ENCODE data around the gene CYP4A22.
"Not testable (repeated sequence)": the region's sequence is repeated elsewhere in the genome, so short reads cannot be mapped to it uniquely, and the experiment has no call there.

CYP4A22 gene

DNA sequence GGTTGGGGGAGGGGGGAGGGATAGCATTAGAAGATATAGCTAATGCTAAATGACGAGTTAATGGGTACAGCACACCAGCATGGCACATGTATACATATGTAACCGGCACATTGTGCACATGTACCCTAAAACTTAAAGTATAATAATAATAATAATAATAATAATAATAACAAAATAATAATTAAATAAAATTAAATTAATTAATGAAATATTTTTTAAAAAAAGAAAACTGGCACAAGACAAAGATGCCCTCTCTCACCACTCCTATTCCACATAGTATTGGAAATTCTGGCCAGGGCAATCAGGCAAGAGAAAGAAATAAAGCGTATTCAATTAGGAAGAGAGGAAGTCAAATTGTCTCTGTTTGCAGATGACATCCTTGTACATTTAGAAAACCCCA lies 20.7 kb downstream of the CYP4A22 start:
- H3K4me3 ChIP-seq (ENCODE audit: low read depth, low read length); DNase-seq (ENCODE audit: low read depth): not testable (repeated sequence)

- DNase-seq (ENCODE audit: low read depth): no peak
These were observed 23.5 kb downstream of the CYP4A22 start for GRCh38 chr1:47160716-47161115.

DNA sequence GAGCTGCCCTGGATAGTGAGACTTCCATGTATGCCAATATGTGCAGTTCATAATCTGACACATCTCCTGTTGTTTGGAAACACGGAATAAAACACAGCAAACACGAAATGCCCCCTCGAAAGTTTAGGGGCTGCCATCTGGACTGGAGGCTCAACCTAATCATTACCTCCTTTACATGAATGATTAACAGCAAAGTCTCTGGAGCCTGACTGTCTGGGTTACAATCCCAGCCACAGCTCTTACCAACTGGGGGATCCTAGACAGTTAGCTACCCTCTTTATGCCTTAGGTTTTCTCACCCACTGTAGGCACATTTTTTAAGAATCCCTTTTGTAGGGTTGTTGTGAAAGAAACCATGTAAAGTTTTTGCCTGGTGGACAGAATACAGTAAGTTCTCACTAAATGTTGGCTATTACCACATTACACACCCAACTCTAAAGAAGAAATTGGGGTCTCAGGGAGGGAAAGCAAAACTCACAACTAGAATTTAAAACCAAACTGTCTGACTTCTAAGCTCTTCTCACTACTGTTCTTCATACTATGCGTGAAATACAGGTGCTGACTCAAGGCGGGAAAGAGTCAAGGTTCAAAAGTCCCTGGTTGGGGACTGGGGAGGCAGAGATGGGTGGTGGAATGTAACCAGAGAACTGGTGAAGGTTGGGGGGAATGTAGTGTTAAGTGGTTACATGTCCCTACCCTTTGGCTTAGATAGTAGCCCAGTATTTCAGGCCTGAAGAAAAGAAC lies 24.2 kb downstream of the CYP4A22 start:
- TF ChIP-seq POLR2A (IDR thresholded peaks at IDR 0.05; ENCODE audit: extremely low read depth, insufficient read length) (no peak), MYC (IDR thresholded peaks at IDR 0.05; ENCODE audit: low read depth, low read length) (no peak), MAX (IDR thresholded peaks at IDR 0.05; ENCODE audit: low read depth, low read length) (no peak), CTCF (IDR thresholded peaks at IDR 0.05; ENCODE audit: low read depth, low read length) (no peak)
- no peak overlapping the region for H3K4me3 ChIP-seq (ENCODE audit: low read depth, low read length)
- no peak for DNase-seq (ENCODE audit: low read depth)

More at GRCh38 chr1:47160716-47161115, 23.5 kb downstream of the CYP4A22 start:
- no peak overlapping the region for H3K4me3 ChIP-seq (ENCODE audit: low read depth, low read length)
- no peak for TF ChIP-seq MAX (IDR thresholded peaks at IDR 0.05; ENCODE audit: low read depth, low read length)
- TF ChIP-seq POLR2A (IDR thresholded peaks at IDR 0.05; ENCODE audit: extremely low read depth, insufficient read length): no peak
- TF ChIP-seq CTCF (IDR thresholded peaks at IDR 0.05; ENCODE audit: low read depth, low read length): no peak
- no peak for TF ChIP-seq MYC (IDR thresholded peaks at IDR 0.05; ENCODE audit: low read depth, low read length)

GRCh38 chr1:47164552-47164951 lies 27.3 kb downstream of the CYP4A22 start:
- TF ChIP-seq MAX (IDR thresholded peaks at IDR 0.05; ENCODE audit: low read depth, low read length): no peak
- no peak for TF ChIP-seq CTCF (IDR thresholded peaks at IDR 0.05; ENCODE audit: low read depth, low read length)
- no peak for TF ChIP-seq POLR2A (IDR thresholded peaks at IDR 0.05; ENCODE audit: extremely low read depth, insufficient read length)
- no peak overlapping the region for H3K4me3 ChIP-seq (ENCODE audit: low read depth, low read length)
- DNase-seq (ENCODE audit: low read depth): no peak

DNA sequence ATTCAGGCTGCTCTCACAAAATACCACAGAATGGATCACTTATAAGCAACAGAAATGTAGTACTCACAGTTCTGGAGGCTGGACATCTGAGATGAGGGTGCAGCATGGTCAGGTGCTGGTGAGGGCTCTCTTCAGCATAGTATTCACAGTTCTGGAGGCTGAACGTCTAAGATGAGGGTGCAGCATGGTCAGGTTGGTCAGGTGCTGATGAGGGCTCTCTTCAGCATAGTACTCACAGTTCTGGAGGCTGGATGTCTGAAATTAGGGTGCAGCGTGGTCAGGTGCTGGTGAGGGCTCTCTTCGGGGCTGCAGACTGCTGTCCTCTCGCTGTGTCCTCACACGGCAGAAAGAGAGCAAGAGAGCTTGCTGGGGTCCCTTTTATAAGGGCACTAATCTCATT lies 35.5 kb downstream of the CYP4A22 start:
- TF ChIP-seq CTCF (IDR thresholded peaks at IDR 0.05; ENCODE audit: low read depth, low read length) (no peak), MAX (IDR thresholded peaks at IDR 0.05; ENCODE audit: low read depth, low read length) (no peak), MYC (IDR thresholded peaks at IDR 0.05; ENCODE audit: low read depth, low read length) (no peak), POLR2A (IDR thresholded peaks at IDR 0.05; ENCODE audit: extremely low read depth, insufficient read length) (no peak)
- no peak overlapping the region for H3K4me3 ChIP-seq (ENCODE audit: low read depth, low read length)
- DNase-seq (ENCODE audit: low read depth): no peak

- H3K4me3 ChIP-seq (ENCODE audit: low read depth, low read length): no peak overlapping the region
- no peak for TF ChIP-seq CTCF (IDR thresholded peaks at IDR 0.05; ENCODE audit: low read depth, low read length)
- no peak for TF ChIP-seq MYC (IDR thresholded peaks at IDR 0.05; ENCODE audit: low read depth, low read length)
- no peak for TF ChIP-seq MAX (IDR thresholded peaks at IDR 0.05; ENCODE audit: low read depth, low read length)
- TF ChIP-seq POLR2A (IDR thresholded peaks at IDR 0.05; ENCODE audit: extremely low read depth, insufficient read length): no peak
- no peak for DNase-seq (ENCODE audit: low read depth)
These were observed 37.4 kb downstream of the CYP4A22 start for GRCh38 chr1:47174656-47175020.
